ENCODE results near the gene PROZ. TPM values are rescaled to one million over a fixed set of nuclear protein-coding genes. Genes with fewer than 3 reads are reported as not detected.

Gene PROZ
- total RNA-seq, 1 donor from 2014 or later: not detected

DNA sequence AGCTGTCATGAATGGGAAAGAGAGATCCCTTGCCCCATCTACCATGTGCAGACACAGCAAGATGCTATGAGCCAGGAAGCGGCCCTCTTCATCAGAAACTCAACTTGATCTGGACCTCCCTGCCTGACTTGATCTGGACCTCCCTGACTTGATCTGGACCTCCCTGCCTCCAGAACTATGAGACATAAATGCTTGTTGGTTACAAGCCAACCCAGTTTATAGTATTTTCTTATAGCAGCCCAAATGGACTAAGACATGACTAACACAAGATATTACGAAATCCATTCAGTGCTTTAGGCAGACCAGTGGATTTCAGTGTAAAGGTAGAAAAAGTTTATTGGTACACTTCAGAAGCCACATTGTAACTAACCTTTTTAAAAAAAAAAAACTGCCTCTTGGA is 34.5 kb downstream of the PROZ start:
- H3K9me3 Mint-ChIP-seq (ENCODE audit: unreplicated experiment): no peaks in the 10 kb centered on the region
- H3K36me3 ChIP-seq (ENCODE audit: insufficient read depth, low read length): peaks cover 44% of the 10 kb centered on the region
- H3K4me3 Mint-ChIP-seq (ENCODE audit: unreplicated experiment): no peak overlapping the region
- peaks cover 5% of the 10 kb centered on the region for H3K4me1 Mint-ChIP-seq (ENCODE audit: low read depth, unreplicated experiment)
- TF ChIP-seq EZH2 (IDR thresholded peaks at IDR 0.05; ENCODE audit: insufficient read depth, low read length): no peak
- TF ChIP-seq, protein P1, sequence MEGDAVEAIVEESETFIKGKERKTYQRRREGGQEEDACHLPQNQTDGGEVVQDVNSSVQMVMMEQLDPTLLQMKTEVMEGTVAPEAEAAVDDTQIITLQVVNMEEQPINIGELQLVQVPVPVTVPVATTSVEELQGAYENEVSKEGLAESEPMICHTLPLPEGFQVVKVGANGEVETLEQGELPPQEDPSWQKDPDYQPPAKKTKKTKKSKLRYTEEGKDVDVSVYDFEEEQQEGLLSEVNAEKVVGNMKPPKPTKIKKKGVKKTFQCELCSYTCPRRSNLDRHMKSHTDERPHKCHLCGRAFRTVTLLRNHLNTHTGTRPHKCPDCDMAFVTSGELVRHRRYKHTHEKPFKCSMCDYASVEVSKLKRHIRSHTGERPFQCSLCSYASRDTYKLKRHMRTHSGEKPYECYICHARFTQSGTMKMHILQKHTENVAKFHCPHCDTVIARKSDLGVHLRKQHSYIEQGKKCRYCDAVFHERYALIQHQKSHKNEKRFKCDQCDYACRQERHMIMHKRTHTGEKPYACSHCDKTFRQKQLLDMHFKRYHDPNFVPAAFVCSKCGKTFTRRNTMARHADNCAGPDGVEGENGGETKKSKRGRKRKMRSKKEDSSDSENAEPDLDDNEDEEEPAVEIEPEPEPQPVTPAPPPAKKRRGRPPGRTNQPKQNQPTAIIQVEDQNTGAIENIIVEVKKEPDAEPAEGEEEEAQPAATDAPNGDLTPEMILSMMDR (IDR thresholded peaks at IDR 0.05; ENCODE audit: insufficient read depth, low read depth, low read length): no peak
- no peak overlapping the region for H3K9ac ChIP-seq (ENCODE audit: low read length)
- no peak overlapping the region for H3K27ac Mint-ChIP-seq (ENCODE audit: unreplicated experiment)
- H3K79me2 ChIP-seq (ENCODE audit: insufficient read depth, low read length): peaks cover 2% of the 10 kb centered on the region
- no peak overlapping the region for H3K27ac ChIP-seq (ENCODE audit: low read depth, low read length)
- no peaks in the 10 kb centered on the region for H3K27me3 ChIP-seq (ENCODE audit: insufficient read depth, low read length)
- no peak overlapping the region for H2AFZ ChIP-seq (ENCODE audit: low read depth, low read length)
- H4K20me1 ChIP-seq (ENCODE audit: insufficient read depth, low read length): peaks cover 7% of the 10 kb centered on the region
- H3K4me1 ChIP-seq (ENCODE audit: insufficient read depth, low read length): peaks cover 7% of the 10 kb centered on the region
- peak; percentile 41 for DNase-seq (ENCODE audit: low read depth)
- no peak for FAIRE-seq
- no peaks in the 10 kb centered on the region for H3K9me3 ChIP-seq (ENCODE audit: insufficient read depth, low read depth, low read length)
- no peak overlapping the region for H3K4me2 ChIP-seq (ENCODE audit: low read length)
- H3K4me3 ChIP-seq (ENCODE audit: insufficient read depth, low read depth, low read length): no peak overlapping the region
- peaks cover 25% of the 10 kb centered on the region for H3K36me3 Mint-ChIP-seq (ENCODE audit: low read depth, unreplicated experiment)
- H3K27me3 Mint-ChIP-seq (ENCODE audit: low read depth, unreplicated experiment): no peaks in the 10 kb centered on the region

DNA sequence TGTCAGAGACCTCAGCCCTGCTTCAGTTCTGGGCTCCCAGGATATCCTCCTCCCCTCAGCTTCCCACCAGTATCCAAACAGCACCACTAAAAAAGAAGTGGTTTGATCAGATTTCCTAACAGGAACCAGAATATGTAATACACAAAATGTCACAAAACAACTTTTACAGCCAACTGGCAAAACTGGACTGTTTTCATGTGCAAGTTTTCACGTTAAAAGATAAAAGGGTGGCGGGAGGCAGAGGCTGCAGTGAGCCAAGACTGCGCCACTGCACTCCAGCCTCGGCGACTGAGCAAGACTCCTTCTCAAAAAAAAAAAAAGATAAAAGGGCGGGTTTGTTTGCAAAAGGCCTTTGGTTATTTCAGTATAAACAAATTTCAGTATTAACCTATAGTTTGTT is 36.9 kb downstream of the PROZ start:
- TF ChIP-seq EZH2 (IDR thresholded peaks at IDR 0.05; ENCODE audit: insufficient read depth, low read length): no peak
- TF ChIP-seq, protein P1 (IDR thresholded peaks at IDR 0.05; ENCODE audit: insufficient read depth, low read depth, low read length): no peak
- Histone ChIP-seq H3K4me2 (ENCODE audit: low read length) (no peak overlapping the region), H4K20me1 (ENCODE audit: insufficient read depth, low read length) (peaks cover 14% of the 10 kb centered on the region), H2AFZ (ENCODE audit: low read depth, low read length) (no peak overlapping the region), H3K36me3 (ENCODE audit: insufficient read depth, low read length) (peaks cover 42% of the 10 kb centered on the region), H3K9ac (ENCODE audit: low read length) (no peak overlapping the region), H3K27me3 (ENCODE audit: insufficient read depth, low read length) (no peaks in the 10 kb centered on the region), H3K79me2 (ENCODE audit: insufficient read depth, low read length) (peaks cover 24% of the 10 kb centered on the region), H3K27ac (ENCODE audit: low read depth, low read length) (no peak overlapping the region), H3K4me3 (ENCODE audit: insufficient read depth, low read depth, low read length) (no peak overlapping the region), H3K9me3 (ENCODE audit: insufficient read depth, low read depth, low read length) (no peaks in the 10 kb centered on the region), H3K4me1 (ENCODE audit: insufficient read depth, low read length) (no peaks in the 10 kb centered on the region)
- no peaks in the 10 kb centered on the region for H3K4me1 Mint-ChIP-seq (ENCODE audit: low read depth, unreplicated experiment)
- FAIRE-seq: no peak
- peaks cover 14% of the 10 kb centered on the region for H3K36me3 Mint-ChIP-seq (ENCODE audit: low read depth, unreplicated experiment)
- H3K27ac Mint-ChIP-seq (ENCODE audit: unreplicated experiment): no peak overlapping the region
- H3K27me3 Mint-ChIP-seq (ENCODE audit: low read depth, unreplicated experiment): no peaks in the 10 kb centered on the region
- no peak overlapping the region for H3K4me3 Mint-ChIP-seq (ENCODE audit: unreplicated experiment)
- H3K9me3 Mint-ChIP-seq (ENCODE audit: unreplicated experiment): no peaks in the 10 kb centered on the region
- no peak for DNase-seq (ENCODE audit: low read depth)

DNA sequence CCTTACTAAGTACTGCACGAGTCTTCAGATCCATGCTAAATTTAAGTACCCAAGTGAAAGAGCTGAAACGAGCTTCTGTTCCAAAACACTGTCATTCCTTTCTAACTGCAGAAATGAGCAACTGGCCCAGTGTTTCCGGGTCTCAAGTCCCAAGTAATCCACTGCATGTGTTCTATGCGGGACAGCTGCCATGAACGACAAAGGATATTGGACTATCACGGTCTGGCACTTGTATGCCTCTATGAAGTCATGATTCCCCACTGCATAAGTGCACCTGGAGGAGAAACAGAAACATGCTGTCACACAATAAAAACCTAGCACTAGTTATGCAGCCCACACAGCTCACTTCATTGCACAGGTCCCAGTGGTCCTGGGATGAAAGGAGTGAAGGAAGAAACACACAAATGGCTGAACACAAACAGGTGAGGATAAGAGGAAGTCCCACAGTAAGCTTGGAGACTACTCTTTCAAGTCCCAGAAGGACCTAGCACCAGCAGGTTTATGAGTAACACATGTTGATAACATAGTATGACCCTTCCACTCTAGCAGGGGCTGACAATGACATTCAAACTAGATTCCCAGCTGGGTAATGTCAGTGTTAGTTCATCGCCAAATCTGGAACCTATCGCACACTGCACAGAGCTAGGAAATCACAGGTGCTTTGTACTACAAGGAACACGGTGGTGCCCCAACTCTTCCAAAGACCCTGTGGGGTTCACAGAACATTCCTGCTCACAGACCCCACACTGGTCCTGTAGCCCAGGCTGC is 38.7 kb downstream of the PROZ start:
- no peaks in the 10 kb centered on the region for H3K9me3 Mint-ChIP-seq (ENCODE audit: unreplicated experiment)
- Histone ChIP-seq H3K4me1 (ENCODE audit: insufficient read depth, low read length) (no peaks in the 10 kb centered on the region), H3K27ac (ENCODE audit: low read depth, low read length) (no peak overlapping the region), H3K4me2 (ENCODE audit: low read length) (no peak overlapping the region), H2AFZ (ENCODE audit: low read depth, low read length) (no peak overlapping the region), H4K20me1 (ENCODE audit: insufficient read depth, low read length) (peaks cover 19% of the 10 kb centered on the region), H3K9ac (ENCODE audit: low read length) (no peak overlapping the region), H3K4me3 (ENCODE audit: insufficient read depth, low read depth, low read length) (no peak overlapping the region), H3K27me3 (ENCODE audit: insufficient read depth, low read length) (no peaks in the 10 kb centered on the region), H3K79me2 (ENCODE audit: insufficient read depth, low read length) (peaks cover 42% of the 10 kb centered on the region), H3K9me3 (ENCODE audit: insufficient read depth, low read depth, low read length) (no peaks in the 10 kb centered on the region), H3K36me3 (ENCODE audit: insufficient read depth, low read length) (peaks cover 38% of the 10 kb centered on the region)
- no peaks in the 10 kb centered on the region for H3K4me1 Mint-ChIP-seq (ENCODE audit: low read depth, unreplicated experiment)
- TF ChIP-seq, protein P1 (IDR thresholded peaks at IDR 0.05; ENCODE audit: insufficient read depth, low read depth, low read length): no peak
- TF ChIP-seq EZH2 (IDR thresholded peaks at IDR 0.05; ENCODE audit: insufficient read depth, low read length): no peak
- no peaks in the 10 kb centered on the region for H3K27me3 Mint-ChIP-seq (ENCODE audit: low read depth, unreplicated experiment)
- DNase-seq (ENCODE audit: low read depth) (no peak), FAIRE-seq (no peak)
- H3K4me3 Mint-ChIP-seq (ENCODE audit: unreplicated experiment): no peak overlapping the region
- no peak overlapping the region for H3K27ac Mint-ChIP-seq (ENCODE audit: unreplicated experiment)
- peaks cover 11% of the 10 kb centered on the region for H3K36me3 Mint-ChIP-seq (ENCODE audit: low read depth, unreplicated experiment)

Measured in astrocyte (in vitro differentiated cells and primary cell).